Measurements from ENCODE around the gene EPSTI1.
"Not testable (repeated sequence)": the region's sequence is repeated elsewhere in the genome, so short reads cannot be mapped to it uniquely, and the experiment has no call there.

Gene EPSTI1, protein sequence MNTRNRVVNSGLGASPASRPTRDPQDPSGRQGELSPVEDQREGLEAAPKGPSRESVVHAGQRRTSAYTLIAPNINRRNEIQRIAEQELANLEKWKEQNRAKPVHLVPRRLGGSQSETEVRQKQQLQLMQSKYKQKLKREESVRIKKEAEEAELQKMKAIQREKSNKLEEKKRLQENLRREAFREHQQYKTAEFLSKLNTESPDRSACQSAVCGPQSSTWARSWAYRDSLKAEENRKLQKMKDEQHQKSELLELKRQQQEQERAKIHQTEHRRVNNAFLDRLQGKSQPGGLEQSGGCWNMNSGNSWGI

DNA sequence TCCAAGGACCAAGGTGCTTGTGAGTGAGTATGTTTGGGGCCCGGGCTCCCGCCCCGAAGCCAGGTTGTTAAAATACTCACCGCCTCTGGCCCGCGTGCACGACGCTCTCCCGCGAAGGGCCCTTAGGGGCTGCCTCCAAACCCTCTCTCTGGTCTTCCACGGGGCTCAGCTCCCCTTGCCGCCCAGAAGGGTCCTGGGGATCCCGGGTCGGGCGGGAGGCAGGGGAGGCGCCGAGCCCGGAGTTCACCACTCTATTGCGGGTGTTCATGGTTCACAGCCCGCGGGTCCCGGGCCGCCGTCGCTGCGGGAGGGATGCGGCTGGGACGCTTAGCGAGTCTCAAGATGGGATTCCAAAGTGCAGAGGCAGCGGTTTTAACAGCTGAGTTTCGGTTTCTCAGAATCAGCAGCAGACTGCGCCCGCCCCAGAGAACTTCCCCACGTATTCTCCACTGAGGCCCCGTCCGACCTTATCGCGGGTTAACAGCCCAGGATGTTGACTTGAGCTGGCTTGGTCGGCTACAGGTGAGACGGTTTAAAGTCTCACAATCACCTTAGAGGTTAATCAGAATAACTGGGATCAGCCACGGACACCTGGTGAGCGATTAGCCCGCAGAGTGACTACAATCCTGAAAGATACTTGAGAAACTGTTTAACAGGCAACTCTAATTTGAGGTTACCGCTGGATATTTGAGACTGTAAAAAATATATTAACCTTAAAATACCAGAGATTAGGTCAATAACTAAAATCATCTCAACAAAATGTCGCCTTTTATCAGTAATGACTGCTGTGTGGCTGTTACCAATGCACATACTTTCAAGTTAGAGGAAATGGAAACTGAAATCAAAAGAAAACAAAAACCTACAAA, at the start of gene EPSTI1:
Gene EPSTI1 (minus strand): TSS at position 344 of the 866 bp plus-strand sequence. CDS start 76 bp downstream, at position 268.
- Mint-ChIP-seq H3K27ac (peak within 1 kb of the TSS; percentile 99), H3K4me1 (peaks cover 26 to 49% of the 10 kb centered on the region in 2 donors), H3K27me3 (no peaks in the 10 kb centered on the region), H3K4me3 (peak within 1 kb of the TSS; percentile 92 to 94), H3K36me3 (no peaks in the 10 kb centered on the region), H3K9me3 (no peaks in the 10 kb centered on the region)
- ATAC-seq (replicated peaks): peak; percentile 88 to 91
- DNase-seq: peak; percentile 63

GRCh38 chr13:43041369-43041921, 49.4 kb upstream of the EPSTI1 start:
- DNase-seq (no peak), ATAC-seq (replicated peaks) (peak; percentile 78 to 80)
- peaks cover 12 to 37% of the 10 kb centered on the region in 2 donors for H3K36me3 Mint-ChIP-seq
- H3K9me3 Mint-ChIP-seq: peaks cover 0 to 1% of the 10 kb centered on the region in 2 donors
- H3K4me1 Mint-ChIP-seq: peaks cover 45 to 78% of the 10 kb centered on the region in 2 donors
- no peak overlapping the region for H3K27ac Mint-ChIP-seq
- no peak overlapping the region for H3K4me3 Mint-ChIP-seq
- no peaks in the 10 kb centered on the region for H3K27me3 Mint-ChIP-seq

DNA sequence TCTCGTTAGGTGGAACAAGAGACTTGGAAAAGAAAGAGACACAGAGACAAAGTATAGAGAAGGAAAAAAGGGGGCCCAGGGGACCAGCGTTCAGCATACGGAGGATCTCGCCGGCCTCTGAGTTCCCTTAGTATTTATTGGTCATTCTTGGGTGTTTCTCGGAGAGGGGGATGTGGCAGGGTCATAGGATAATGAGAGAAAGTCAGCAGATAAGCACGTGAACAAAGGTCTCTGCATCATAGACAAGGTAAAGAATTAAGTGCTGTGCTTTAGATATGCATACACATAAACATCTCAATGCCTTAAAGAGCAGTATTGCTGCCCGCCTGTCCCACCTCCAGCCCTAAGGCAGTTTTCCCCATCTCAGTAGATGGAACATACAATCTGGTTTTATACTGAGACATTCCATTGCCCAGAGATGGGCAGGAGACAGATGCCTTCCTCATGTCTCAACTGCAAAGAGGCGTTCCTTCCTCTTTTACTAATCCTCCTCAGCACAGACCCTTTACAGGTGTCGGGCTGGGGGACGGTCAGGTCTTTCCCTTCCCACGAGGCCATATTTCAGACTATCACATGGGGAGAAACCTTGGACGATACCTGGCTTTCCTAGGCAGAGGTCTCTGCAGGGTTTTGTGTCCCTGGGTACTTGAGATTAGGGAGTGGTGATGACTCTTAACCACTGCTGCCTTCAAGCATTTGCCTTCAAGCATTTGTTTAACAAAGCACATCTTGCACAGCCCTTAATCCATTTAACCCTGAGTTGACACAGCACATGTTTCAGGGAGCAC, 48.7 kb upstream of the EPSTI1 start:
- not testable (repeated sequence) for H3K27me3 Mint-ChIP-seq, H3K4me3 Mint-ChIP-seq, H3K9me3 Mint-ChIP-seq, DNase-seq, H3K27ac Mint-ChIP-seq
- ATAC-seq (replicated peaks): peak in 1 of 2 donors; percentile 4
- peaks cover 12 to 34% of the 10 kb centered on the region in 2 donors for H3K36me3 Mint-ChIP-seq
- H3K4me1 Mint-ChIP-seq: peaks cover 43 to 71% of the 10 kb centered on the region in 2 donors

DNA sequence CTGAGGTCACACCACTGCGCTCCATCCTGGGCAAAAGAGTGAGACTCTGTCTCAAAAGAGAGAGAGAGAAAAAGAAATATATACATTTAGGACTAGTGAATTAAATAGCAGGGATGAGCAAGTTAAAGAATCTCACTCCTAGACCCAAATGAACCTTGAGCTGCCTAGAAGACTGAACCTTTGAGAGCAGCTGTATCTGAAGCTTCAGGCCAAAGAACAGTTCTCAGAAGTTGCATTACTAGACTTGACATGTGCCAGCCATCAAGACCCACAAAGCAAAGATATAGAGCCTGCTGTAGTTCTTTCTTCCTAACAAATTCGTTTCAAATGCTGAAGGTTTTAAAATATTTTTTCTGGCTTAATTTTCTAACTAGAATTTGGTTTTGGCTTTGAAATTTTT, 47.9 kb upstream of the EPSTI1 start:
- DNase-seq: no peak
- Mint-ChIP-seq H3K4me1 (peaks cover 43 to 66% of the 10 kb centered on the region in 2 donors), H3K27me3 (no peaks in the 10 kb centered on the region), H3K27ac (no peak overlapping the region), H3K4me3 (no peak overlapping the region), H3K9me3 (peaks cover 0 to 1% of the 10 kb centered on the region in 2 donors), H3K36me3 (peaks cover 10 to 35% of the 10 kb centered on the region in 2 donors)
- ATAC-seq (replicated peaks): no peak

DNA sequence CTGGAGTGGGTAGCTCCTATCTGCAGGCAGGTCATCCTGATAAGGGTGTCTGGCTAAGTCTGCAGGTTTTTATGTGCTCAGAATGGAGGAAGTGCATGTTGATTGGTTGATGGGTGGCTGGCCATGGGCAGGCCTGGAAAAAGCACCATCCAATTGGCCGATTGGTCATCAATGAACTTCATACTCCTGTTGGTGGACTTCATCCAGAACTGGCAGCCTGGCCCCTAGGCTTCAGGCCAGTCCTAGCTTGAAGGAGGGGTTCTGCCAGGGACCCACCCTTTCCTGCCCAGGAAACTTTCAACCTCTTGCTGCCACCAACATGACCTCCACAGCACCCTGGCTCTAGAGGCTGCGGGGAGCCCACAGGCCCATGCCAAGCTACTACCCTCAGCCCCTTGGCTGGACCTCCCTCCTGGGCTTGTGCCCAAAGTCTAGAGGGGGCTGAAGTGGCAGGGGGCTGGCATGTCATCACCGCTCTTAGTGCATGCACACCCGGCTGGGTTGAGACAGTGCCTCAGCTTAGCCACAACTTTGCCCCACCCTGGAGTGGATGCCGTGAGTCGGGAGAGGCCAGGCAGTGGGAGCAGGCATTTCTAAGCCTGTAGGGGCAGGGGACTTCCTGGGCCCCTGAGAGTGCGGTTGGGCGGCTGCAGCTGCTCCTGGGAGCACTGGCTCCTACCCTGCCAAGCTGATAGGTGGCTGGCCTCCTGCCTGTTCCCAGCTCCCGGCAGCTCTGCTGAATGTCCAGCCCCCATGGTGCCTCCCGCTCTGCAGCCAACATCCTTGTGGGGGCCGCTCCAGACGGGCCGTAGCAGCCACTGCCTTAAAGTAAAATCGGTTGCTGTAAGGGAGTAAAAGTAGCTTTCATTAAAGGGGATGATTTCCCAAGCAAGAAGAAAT, 44.6 kb upstream of the EPSTI1 start:
- Mint-ChIP-seq H3K36me3 (peaks cover 31 to 39% of the 10 kb centered on the region in 2 donors), H3K9me3 (peaks cover 4 to 5% of the 10 kb centered on the region in 2 donors), H3K4me1 (peaks cover 31 to 49% of the 10 kb centered on the region in 2 donors), H3K27me3 (no peaks in the 10 kb centered on the region), H3K27ac (no peak overlapping the region), H3K4me3 (no peak overlapping the region)
- no peak for DNase-seq
- no peak for ATAC-seq (replicated peaks)

GRCh38 chr13:43033038-43033437, 41.0 kb upstream of the EPSTI1 start:
- Mint-ChIP-seq H3K9me3 (peaks cover 4 to 5% of the 10 kb centered on the region in 2 donors), H3K27me3 (no peaks in the 10 kb centered on the region), H3K27ac (no peak overlapping the region), H3K4me3 (no peak overlapping the region), H3K4me1 (peaks cover 30 to 46% of the 10 kb centered on the region in 2 donors), H3K36me3 (peaks cover 36 to 44% of the 10 kb centered on the region in 2 donors)
- DNase-seq (no peak), ATAC-seq (replicated peaks) (no peak)

GRCh38 chr13:43031881-43032280, 39.8 kb upstream of the EPSTI1 start:
- Mint-ChIP-seq H3K9me3 (peaks cover 4 to 5% of the 10 kb centered on the region in 2 donors), H3K4me3 (no peak overlapping the region), H3K4me1 (peaks cover 30 to 47% of the 10 kb centered on the region in 2 donors), H3K27me3 (no peaks in the 10 kb centered on the region), H3K36me3 (peaks cover 36 to 42% of the 10 kb centered on the region in 2 donors), H3K27ac (no peak overlapping the region)
- DNase-seq: no peak
- no peak for ATAC-seq (replicated peaks)

GRCh38 chr13:43030548-43030947, 38.5 kb upstream of the EPSTI1 start:
- Mint-ChIP-seq H3K9me3 (peaks cover 4 to 5% of the 10 kb centered on the region in 2 donors), H3K36me3 (peaks cover 33 to 37% of the 10 kb centered on the region in 2 donors), H3K27me3 (no peaks in the 10 kb centered on the region), H3K27ac (no peak overlapping the region), H3K4me3 (peak overlapping the region in 1 of 2 donors; percentile 2), H3K4me1 (peaks cover 28 to 55% of the 10 kb centered on the region in 2 donors)
- peak; percentile 78 to 96 for ATAC-seq (replicated peaks)
- no peak for DNase-seq

DNA sequence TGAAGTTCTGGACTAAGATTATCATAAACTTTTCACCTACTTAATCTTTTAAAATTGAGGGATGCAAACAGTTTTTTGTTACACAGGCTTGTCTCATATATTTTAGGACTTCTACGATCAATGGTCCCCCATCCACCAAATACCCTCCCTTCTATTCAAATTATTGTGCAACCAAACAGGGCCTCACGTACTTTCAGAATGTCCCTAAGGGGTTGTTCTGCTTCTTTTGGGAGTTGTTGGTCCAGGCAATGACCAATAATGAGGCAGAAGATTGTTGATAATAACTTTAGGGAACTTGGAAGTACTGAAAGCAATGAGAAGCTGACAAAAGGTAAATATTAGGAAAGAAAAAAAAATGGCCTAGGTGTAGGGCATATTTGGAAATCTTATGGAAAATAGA, 34.2 kb upstream of the EPSTI1 start:
- H3K4me3 Mint-ChIP-seq: no peak overlapping the region
- ATAC-seq (replicated peaks) (no peak), DNase-seq (no peak)
- H3K27ac Mint-ChIP-seq: no peak overlapping the region
- H3K9me3 Mint-ChIP-seq: no peaks in the 10 kb centered on the region
- peaks cover 27 to 58% of the 10 kb centered on the region in 2 donors for H3K4me1 Mint-ChIP-seq
- no peaks in the 10 kb centered on the region for H3K27me3 Mint-ChIP-seq
- peaks cover 8 to 19% of the 10 kb centered on the region in 2 donors for H3K36me3 Mint-ChIP-seq

DNA sequence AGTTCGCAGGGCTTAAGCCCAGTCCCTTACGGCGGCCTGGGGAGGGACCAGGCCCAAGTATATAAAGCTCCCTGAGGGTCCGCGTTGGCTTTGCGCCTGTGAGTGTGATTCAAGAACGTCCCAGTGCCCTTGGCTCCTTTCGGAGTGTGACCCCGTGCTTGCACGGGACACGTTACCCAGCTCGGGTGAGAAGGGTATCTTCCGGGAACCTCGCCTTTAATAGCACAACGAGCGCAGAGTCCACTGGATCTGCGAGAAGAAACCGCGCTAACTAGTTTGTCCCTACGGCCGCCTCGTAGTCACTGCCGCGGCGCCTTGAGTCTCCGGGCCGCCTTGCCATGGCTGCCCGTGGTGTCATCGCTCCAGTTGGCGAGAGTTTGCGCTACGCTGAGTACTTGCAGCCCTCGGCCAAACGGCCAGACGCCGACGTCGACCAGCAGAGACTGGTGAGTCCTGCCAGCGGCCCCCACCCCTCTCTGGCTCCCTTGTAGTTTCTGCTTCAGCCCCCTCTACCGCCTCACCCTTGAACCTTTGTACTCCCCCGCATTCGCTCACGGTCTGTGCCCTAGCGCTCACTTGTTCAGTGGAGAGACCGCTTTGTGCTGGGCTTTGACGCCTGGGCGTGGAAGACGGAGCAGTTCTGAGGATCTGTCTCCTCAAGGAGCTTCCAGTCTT, 31.4 kb upstream of the EPSTI1 start, which contains the start of gene DNAJC15:
Gene DNAJC15 (plus strand): TSS at position 298 of the 675 bp plus-strand sequence. CDS start 41 bp downstream, at position 339.
- DNase-seq (peak; percentile 85), ATAC-seq (replicated peaks) (peak; percentile 94)
- Mint-ChIP-seq H3K4me3 (peak within 1 kb of the TSS; percentile 97 to 98), H3K9me3 (no peaks in the 10 kb centered on the region), H3K36me3 (peaks cover 6 to 14% of the 10 kb centered on the region in 2 donors), H3K4me1 (peaks cover 17 to 37% of the 10 kb centered on the region in 2 donors), H3K27ac (peak within 1 kb of the TSS; percentile 99), H3K27me3 (no peaks in the 10 kb centered on the region)

DNA sequence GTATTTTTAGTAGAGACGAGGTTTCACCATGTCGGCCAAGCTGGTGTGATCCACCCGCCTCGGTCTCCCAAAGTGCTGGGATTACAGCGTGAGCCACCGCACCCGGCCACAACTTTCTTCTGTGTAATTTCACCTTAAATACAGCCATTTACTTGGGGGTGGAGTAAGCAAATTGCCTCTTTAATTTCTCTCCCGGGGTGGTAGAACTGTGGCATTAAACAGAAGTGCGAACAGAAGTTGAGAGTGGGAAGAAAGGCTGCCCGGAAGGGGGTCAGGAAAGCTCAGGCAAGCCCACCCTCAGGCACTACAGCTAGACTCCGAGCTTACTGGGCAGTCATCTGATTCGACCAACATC, 30.9 kb upstream of the EPSTI1 start:
- peak; percentile 1 to 4 for ATAC-seq (replicated peaks)

DNA sequence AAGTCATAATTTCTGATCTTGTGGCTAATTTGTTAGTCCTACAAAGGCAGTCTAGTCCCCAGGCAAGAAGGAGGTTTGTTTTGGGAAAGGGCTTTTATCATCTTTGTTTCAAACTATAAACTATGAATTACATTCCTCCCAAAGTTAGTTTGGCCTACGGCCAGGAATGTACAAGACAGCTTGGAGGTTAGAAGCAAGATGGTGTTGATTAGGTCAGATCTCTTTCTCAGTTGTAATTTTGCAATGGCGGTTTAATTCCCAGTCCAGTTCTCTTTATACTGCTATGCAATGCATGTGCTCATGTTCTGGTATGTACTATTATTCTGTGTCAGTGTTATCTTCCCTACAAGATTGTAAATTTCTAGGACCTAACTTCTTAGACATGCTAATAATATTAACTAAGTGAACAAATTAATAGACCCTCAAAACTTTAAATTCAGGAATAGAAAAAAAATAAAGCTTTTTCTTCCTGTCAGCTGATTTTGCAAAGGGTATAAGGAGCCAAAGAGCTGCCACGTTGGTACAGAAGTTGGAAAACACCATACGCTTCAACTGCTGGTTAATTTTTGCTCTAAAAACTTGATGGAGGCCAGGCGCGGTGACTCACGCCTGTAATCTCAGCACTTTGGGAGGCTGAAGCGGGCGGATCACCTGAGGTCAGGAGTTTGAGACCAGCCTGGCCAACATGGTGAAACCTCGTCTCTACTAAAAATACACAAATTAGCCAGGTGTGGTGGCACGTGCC, 30.1 kb upstream of the EPSTI1 start:
- ATAC-seq (replicated peaks): no peak
- Mint-ChIP-seq H3K4me1 (peaks cover 13 to 31% of the 10 kb centered on the region in 2 donors), H3K4me3 (no peak overlapping the region), H3K36me3 (peaks cover 0 to 9% of the 10 kb centered on the region in 2 donors), H3K9me3 (no peaks in the 10 kb centered on the region), H3K27me3 (no peaks in the 10 kb centered on the region), H3K27ac (no peak overlapping the region)
- no peak for DNase-seq

More for the DNA sequence above, 30.9 kb upstream of the EPSTI1 start:
- Mint-ChIP-seq H3K4me3 (peak overlapping the region; percentile 97 to 98), H3K9me3 (no peaks in the 10 kb centered on the region), H3K36me3 (peaks cover under 1 to 9% of the 10 kb centered on the region in 2 donors), H3K27me3 (no peaks in the 10 kb centered on the region), H3K27ac (peak overlapping the region; percentile 99), H3K4me1 (peaks cover 13 to 31% of the 10 kb centered on the region in 2 donors)
- DNase-seq: no peak

All from stimulated activated naive B cell treated with anti-CD40 and anti-IgM and Interleukin-4, amounts not matched to agents 10 μg/mL and 1 μg/mL and 100 μg/mL, for 72 hours (primary cell).